NCI-H1417 treated with DMSO at 0.1 percent for 48 hours (cell line): ENCODE measurements around the gene UACA.

ENCODE experiments used
- DNase-seq: peaks from one replicate; lab custom pipeline; 2025; lab: John Stamatoyannopoulos, UW

UACA gene

DNA sequence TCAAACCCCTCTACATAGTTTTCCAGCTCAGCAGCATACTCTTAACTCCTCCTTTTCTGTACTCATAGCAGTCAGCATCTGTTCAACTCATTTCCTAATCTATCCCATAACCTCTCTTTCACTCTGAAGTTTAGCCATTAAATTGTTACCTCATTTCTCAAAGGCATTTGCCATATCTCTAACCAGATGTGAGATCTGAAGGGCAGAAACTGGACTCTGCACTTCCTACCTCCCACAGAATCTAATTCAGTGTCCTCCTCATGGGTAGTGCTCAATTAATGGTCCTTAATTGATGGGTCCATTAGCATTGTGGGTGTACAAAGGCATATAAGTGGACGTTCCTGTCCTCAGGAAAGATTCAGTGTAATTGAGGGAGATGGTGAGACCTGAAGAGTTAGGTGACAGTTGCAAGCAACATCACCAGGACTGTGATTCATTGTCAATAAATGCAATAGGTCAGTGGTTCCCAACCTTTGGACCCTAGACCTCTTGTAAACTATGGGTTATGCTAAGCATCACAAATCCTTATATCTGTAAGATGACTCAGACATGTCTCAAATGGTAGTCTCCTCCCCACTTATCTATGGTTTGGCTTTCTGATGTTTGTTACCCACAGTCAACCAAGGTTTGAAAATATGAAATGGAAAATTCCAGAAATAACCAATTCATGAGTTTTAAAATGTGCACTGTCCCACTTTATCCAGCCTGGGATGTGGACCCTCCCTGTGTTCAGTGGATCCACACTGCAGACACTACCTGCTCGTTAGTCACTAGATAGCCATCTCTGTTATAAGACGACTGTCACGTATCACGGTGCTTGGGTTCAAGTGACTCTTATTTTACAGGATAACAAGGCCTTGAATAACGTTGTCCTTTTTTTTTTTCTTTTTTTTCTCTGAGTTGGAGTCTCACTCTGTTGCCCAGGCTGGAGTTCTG lies 25.0 kb upstream of the UACA start:
- DNase-seq, result no peak

GRCh38 chr15:70786996-70787395 lies 23.6 kb upstream of the UACA start:
- DNase-seq, result no peak

DNA sequence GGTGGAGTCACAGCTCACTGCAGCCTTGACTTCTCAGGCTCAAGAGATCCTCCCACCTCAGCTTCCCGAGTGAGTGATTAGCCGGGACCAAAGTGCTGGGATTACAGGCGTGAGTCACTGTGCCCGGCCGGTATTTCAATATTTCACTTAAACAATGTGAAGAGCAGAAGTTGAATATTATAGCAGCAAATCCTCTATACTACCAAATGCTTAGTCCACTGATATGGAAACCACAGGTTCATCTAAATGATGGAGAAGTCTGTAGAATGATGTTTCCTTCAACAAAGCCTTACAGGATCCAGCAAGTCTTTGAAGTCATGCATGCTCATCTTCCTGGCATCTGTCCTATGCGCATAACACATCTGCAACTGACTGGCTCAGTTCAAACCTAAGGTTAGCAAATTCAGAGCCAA lies 20.3 kb upstream of the UACA start:
- no peak for DNase-seq

- DNase-seq, result no peak
Measured at GRCh38 chr15:70783041-70783440, 19.7 kb upstream of the UACA start.

- DNase-seq, result no peak
Measured at GRCh38 chr15:70781236-70781635, 17.9 kb upstream of the UACA start.

DNA sequence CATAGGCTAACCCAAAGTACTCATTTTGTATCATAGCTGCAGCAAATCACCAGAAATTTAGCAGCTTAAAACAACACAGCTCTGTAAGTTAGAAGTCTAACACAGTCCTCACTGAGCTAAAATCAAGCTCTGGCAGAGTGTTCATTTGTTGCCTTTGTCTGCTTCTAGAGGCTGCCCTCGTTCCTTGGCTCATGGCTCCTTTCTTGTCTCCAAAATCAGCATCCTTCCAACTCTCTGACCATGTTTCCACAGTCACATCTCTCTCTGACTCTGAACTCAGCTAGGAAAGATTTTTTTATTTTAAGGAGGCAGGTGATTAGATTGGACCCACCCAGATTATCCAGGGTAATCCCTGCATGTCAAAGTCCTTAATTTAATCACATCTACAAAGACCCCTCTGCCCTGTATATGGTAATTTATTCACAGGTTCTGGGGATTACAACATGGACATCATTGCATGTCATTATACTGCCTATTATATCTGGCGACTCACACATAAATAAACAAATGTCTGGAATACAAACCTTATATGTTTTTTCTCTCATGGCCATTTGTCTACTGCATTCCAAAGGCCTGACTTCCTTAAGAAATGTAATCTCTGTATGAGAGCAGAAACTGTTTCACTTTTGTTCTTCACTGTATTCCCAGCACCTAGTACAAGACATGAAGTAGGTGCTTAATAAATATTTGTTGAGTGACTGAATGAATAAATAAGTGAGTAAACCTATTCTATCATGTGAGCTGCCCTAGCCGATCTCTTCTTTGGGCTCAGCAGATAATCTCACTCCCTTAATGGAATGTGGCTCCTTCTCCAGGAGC lies 15.1 kb upstream of the UACA start:
- DNase-seq, result no peak

DNA sequence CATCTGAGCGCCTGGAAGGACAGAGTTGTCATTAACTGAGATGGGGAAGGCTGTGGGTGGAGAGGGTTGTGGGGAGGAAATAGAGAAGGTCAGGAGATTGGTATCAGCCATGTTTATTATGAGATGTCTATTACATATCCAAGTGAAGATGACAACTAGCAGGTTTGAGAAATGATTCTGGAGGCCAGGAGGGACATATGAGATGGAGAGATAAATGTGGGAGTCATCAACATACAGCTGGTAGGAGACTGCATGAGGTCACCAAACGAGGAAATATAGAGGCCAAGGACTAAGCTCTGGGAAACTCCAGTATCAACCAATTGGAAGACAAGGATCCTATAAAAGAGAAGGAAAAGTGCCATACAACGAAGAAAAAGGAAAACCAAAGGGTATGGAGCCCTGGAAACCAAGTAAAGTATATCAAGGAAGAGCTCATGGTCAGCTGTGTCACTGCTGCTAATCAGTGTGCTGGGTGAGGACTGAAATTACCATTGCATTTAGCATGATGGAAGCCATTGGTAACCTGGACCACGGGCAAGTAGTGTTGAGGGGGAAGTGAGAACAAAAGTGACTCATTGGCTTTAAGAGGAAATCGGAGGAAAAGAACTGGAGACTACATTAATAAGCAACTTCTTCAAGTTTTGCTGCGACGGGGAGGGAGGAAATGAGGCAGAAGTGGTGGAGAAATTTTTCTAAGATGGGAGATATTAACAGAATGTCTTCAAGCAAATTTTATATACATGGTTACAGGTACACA lies 14.0 kb upstream of the UACA start:
- DNase-seq, result no peak

GRCh38 chr15:70775160-70775559 lies 11.8 kb upstream of the UACA start:
- DNase-seq, result no peak

DNA sequence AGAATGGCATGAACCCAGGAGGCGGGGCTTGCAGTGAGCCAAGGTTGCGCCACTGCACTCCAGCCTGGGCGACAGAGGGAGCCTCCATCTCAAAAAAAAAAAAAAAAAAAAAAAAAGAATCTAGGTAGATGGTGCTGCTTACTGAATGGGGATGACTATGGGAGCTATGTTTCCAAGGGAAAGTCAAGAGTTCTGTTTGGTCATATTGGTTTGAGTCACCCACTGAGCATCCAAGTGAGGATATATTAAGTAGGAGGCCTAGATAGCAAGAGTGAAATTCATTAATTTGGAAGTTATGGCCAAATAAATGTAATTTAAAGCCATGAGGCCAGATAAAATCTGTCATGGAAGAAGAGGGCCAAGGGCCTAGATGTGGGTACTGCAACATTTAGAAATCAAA lies 9.0 kb upstream of the UACA start:
- DNase-seq, result no peak

DNA sequence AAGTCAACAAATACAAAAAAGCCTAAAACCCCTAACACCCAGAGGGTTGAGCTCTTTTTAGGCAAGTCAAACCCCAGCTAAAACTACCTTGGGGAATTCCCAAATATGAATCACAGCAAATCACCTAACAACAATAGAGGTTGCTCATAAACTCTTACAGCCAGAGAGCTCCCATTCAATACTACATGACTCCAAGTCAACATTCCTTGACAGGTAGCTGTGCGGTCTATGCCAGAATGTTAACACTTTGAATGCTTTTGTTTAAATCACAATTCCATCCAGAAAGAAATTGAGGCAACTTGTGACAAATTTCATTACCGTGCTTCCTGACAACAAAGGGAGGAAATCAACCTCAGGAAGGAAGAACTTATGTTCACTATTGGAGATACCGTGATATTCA lies 7.5 kb upstream of the UACA start:
- DNase-seq, result no peak

DNA sequence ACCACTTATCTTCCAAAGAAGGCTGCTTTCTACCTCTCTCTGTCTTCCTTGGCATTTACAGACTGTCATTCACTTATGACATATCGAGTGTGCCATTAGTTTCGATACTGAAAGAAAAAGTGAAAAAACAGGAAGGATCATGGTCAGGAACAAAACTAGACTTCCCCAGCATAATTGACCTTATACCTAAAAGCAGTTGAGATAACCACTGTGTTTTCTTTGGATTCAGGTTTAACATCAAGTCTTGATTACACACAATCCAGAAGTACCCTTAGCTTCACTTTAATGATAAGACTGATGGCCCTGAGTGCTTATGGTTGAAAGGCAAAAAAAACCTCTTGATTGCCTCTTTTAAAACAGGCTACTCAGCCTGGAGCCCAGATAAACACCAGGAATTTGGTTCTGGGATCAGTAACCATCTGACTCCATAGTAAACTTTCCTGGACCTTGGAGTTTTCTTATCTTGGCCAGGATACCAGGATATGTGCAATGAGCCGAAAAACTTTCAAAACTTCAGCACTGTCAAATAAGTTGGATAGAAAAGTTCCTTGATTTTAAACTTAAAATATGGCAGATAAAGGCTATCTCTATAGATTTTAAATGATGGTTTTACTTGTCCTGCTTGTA lies 5.0 kb upstream of the UACA start:
- no peak for DNase-seq

DNA sequence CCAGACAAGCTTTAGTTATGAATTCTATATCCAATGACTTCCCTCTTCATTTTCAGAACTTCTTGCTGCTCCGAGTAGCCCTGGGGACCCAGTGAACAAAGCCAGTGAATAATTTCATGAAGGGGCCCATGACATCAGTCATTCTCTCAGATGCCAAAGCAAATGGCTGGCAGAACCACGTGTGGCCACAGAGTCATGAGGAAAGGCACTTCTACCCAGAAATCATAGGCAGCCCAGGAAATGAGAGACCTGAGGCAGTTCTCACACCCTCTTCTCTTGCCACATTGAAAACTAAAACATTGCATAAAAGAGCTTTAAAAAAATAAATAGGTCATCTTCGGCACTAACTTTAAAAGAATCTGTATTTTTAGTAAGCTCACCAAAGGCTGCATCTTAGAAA lies 4.3 kb upstream of the UACA start:
- DNase-seq, result no peak

DNA sequence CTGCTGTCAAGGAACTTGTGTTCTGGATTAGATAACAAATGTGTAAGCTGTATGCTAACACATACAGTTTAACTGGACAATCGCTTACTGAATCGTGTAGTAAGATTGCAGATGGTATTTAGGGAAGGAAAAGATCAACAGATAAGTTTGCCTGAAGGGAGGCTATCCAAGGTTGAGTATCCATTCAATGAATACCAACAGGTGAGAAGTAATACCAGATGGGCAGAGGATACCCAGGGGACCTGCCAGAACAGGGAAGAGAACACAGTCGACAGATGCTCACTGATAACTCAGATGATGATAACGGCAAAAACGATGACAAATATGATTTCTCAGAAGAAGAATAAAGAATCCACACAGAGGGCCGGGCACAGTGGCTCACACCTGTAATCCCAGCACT lies 3.2 kb upstream of the UACA start:
- no peak for DNase-seq

DNA sequence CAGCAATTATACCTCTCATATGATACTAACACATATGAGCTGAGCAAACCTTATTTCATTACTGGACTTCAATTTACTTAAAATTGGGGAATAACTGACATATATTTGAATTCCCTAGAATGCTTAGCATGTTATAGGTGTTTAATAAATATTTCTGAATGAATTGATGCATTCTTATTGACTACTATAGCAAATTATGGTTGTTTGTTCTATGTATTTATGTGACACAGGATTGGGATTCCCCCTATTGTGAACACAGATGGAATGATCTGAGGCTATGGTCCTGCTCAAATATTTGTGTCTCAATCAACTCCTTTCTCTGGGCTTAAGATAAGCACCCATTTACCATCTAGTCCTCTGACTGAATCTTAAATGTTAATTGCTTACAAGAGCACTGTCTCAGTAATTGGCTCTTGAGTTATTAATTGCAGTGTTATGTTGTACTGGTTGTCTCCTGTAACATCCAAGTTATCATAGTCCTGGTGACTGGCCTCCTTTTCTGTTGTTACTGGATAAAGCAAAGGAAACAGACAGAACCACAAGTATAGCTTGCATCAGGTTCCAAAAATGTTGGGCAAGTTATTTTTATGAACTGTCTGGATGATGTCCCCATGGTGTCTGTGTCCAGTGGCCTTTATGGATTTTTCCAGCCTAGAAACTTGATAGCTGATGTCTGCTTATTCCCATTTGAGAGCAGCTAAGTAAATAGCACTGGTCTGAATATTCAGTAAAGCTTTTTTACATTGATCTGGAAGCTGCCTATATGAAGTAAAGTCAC lies 2.3 kb upstream of the UACA start:
- no peak for DNase-seq

- DNase-seq, result no peak
Measured at GRCh38 chr15:70763950-70764730, 782 bp upstream of the UACA start.

DNA sequence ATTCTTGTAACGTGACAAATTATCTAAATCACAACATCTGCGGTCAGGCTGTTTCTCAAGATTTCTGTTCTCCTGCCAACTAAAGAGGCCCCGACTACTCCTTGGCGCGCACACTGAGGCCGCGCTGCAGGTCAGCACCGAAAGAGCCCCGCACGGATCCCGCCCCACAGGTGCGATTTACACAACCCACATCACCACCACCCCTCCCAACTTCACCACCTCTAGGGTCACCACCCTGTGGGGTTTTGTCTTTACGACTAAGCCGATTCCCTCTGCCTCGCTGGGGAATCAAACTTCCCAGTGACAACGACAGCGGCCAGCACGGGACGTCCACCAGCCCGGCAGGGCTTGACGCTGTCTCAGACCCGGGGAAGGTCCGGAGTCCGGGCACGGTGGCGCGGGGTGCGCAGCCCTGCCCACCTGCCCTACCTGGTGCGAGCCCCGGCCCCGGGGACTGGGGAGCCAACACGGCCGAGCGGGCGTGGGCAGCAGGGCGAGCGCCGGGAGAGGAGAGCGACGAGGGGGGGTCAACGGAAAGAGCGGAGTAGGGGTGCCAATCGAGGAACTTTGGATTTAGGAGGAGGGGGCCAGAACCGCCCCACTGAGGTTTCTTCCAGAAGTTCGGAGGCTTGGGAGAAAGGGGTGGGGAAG lies 764 bp downstream of the UACA start:
- DNase-seq, result no peak

GRCh38 chr15:70761931-70762468 lies 1.4 kb downstream of the UACA start:
- no peak for DNase-seq

- no peak for DNase-seq
Measured at GRCh38 chr15:70761046-70761445, 2.3 kb downstream of the UACA start.

DNA sequence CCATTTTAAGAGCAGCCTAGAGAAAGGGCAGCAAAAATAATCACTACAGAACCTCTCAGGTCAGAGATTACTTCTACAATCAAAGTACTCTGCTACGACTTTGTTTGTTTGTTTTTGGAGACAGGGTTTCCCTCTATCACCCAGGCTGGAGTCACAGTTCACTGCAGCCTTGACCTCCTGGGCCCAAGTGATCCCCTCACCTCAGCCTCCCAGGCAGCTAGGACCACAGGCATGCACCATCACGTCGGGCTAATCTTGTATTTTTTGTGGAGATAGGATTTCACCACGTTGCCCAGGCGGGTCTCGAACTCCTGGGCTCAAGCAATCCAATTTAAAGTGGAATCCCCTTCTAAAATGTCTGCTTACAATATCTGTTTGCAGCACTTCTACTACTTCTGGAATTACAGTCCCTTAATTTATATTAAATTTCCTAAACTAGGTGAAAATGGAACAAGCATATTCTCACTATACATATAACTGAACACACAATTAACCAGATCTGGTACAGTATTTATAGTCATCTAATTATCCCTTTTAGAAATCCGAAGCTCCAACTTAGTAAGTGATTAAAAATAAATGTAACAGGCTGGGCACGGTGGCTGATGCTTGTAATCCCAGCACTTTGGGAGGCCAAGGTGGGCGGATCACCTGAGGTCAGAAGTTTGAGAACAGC lies 4.4 kb downstream of the UACA start:
- DNase-seq, result no peak
